GM12873 (cell line): Measurements from ENCODE around the gene COL23A1.

Experiments
- CTCF ChIP-seq: IDR thresholded peaks from 2 replicates; pipeline ENCODE4 v1.5.1; 2012; ENCODE audit warnings: low read depth, mild to moderate bottlenecking, moderate library complexity, low read length, control low read depth; ENCODE audit not compliant: insufficient read depth; ENCODE audit errors: missing control alignments

The COL23A1 gene

DNA sequence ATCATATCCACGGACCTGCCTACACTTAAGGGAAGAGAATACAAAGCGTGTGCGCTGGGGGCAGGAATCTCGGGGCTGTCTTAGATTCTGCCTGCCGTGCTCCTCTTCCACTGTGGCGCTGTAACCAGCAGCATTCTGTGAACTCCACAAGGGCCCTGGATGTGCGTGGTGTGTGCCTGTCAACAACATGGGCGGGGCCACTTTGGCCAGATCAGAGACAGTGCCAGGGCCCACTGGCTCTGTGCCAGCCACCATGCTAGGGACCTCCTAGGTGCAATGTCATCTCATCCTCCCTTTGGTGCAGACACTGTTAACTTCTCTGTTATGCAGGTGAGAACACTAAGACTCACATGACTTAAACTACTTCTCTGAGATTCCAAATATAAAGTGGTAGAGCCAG, 113.7 kb downstream of the COL23A1 start:
- no peak for TF ChIP-seq CTCF

GRCh38 chr5:178475422-178475821, 114.8 kb downstream of the COL23A1 start:
- TF ChIP-seq CTCF, result no peak

DNA sequence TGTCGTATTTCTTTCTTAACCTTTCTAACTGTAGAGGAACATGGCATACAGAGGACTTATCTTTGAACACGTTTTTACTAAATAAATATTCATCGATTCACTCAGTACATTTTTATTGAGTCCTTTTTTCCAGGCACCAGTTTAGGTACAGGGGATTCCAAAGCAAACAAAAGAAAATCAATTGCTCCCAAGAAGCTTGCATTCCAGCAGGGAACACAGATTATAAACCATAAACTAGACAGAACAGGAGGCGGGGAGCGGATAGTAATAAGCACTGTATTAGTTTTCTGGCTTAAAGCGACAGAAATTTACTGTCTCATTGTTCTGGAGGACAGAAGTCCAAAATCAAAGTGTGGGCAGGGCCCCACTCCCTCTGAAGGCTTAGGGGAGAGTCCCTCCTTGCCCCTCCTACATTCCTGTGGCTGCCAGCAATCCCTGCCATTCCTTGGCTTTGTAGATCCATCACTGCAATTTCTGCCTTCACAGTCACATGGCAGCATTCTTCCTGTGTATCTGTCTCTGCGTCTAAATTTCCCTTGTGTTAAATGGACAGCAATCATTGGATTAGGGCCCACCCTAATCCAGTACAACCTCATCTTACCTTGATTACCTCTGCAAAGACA, 115.5 kb downstream of the COL23A1 start:
- TF ChIP-seq CTCF, result no peak

DNA sequence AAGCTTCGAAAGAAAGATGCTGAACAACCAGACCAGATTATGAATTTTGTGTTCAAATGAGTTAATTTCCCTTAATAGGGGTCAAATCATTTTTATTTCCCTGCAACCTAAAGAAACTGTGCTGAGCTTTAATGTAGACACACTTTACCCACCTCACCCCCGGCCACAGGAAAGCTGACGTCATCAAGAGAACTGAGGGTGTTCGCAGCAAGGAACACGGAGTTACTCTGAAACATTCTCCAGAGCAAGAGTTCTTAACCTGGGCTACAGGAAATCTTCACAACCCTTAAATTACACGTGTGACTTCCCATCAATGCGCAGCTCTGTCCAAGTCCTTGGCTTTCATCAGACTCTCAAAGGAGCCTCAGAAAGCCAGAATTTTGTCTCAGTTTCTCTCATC, 116.3 kb downstream of the COL23A1 start:
- no peak for TF ChIP-seq CTCF

- TF ChIP-seq CTCF, result no peak
These were observed 118.1 kb downstream of the COL23A1 start for GRCh38 chr5:178472138-178472537.

DNA sequence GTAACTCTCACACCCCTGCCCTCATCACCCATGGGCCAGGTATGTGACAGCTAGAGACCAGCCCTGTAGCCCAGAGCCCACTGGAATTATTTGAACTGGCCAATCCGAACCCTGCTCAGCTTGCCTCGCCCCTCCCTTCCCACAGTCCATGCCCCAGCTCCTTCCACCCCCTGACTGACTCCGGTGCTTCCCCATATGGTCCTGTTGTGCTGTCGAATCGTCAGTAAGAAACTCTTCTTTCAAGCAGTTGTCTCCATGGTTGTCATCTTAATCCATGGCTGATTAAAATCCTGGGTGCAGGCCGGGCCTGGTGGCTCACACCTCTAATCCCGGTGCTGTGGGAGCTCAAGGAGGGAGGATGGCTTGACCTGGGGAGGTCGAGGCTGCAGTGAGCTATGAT, 118.5 kb downstream of the COL23A1 start:
- no peak for TF ChIP-seq CTCF

- TF ChIP-seq CTCF, result no peak
These were observed 119.5 kb downstream of the COL23A1 start for GRCh38 chr5:178470760-178471025.
